SJSA1 (cell line): ENCODE results near the gene PDYN. TPM values are rescaled to one million over a fixed set of nuclear protein-coding genes. Genes with fewer than 3 reads are reported as not detected.

Source experiments
- DNase-seq, 2 experiments: peaks; one replicate each; pipeline ENCODE4 v3.0.0-alpha.2; 2015 to 2020; ENCODE audit warnings: low spot score in 2 of 2, low read depth in 1 of 2
- H3K27ac ChIP-seq: fragments of 250-450 bp; sonication (Bioruptor Pico); 2 replicates; pipeline ENCODE4 v1.5.1; 2020; ENCODE audit warnings: mild to moderate bottlenecking, moderate library complexity
- H3K27me3 ChIP-seq: fragments of 250-450 bp; sonication (Bioruptor Pico); replicated peaks from 2 replicates; pipeline ENCODE4 v1.5.1; 2020; ENCODE audit warnings: mild to moderate bottlenecking, moderate library complexity
- H3K36me3 ChIP-seq: fragments of 250-450 bp; sonication (Bioruptor Pico); 2 replicates; pipeline ENCODE4 v1.5.1; 2020; ENCODE audit warnings: mild to moderate bottlenecking
- H3K4me1 ChIP-seq: fragments of 250-450 bp; sonication (Bioruptor Pico); replicated peaks from 2 replicates; pipeline ENCODE4 v1.6.1; 2021; ENCODE audit warnings: mild to moderate bottlenecking
- H3K4me3 ChIP-seq: fragments of 250-450 bp; sonication (Bioruptor Pico); 2 replicates; pipeline ENCODE4 v1.5.1; 2020; ENCODE audit warnings: mild to moderate bottlenecking
- H3K9me3 ChIP-seq: fragments of 250-450 bp; sonication (Bioruptor Pico); replicated peaks from 2 replicates; pipeline ENCODE4 v1.5.1; 2020; ENCODE audit warnings: mild to moderate bottlenecking
- total RNA-seq: library from RNA; depleted of rRNA; stranded (reverse); fragments of >200 nt; shearing (Covaris generic); gene quantifications from 2 replicates; pipeline ENCODE4 v1.2.3, GENCODE V29; 2014

PDYN gene
- total RNA-seq, 1 experiment from 2014 or later: 0.05 TPM

DNA sequence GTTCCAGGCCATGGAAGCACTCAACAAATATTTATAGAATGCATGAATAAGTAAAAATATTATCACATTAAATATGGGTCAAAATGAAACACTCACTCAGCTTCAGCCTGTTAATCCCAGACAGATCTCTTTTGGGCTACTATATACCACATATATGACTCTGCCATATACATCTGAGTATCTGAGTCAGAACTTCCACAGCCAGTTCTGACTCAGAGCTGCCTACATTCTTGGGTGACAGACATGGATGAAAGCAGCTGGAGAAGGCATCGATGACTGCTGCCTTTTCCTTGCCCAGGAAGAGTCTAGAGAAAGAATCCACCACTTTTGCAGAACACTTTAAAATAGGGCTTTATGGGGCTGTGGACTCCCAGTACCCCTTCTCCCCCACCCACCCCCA, 11.5 kb upstream of the PDYN start:
- H3K27me3 ChIP-seq: peaks cover 18% of the 10 kb centered on the region
- H3K4me1 ChIP-seq: no peaks in the 10 kb centered on the region
- DNase-seq: no peak

DNA sequence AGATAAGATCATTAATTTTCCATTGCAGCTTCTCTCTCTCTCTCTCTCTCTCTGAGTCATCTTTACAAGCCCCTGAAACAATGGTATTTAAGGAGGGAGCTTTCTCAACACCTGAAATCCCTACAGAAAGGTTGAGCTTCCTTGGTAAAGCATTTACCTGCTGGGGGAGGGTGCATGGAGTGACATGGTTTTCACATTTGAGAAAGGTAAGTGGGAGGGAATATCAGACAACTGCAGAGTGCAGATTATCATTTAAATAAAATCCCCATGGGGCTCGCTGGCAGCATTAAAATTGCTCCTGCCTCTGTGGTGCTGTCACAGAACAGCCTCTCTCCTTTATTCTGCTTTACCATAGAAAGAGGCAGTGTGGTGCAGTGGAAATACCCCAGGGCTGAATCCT, 10.3 kb upstream of the PDYN start:
- no peaks in the 10 kb centered on the region for H3K9me3 ChIP-seq
- no peak overlapping the region for H3K27ac ChIP-seq
- H3K4me3 ChIP-seq: no peak overlapping the region
- peaks cover 22% of the 10 kb centered on the region for H3K27me3 ChIP-seq
- DNase-seq: no peak
- H3K4me1 ChIP-seq: no peaks in the 10 kb centered on the region
- H3K36me3 ChIP-seq: no peaks in the 10 kb centered on the region

More for the DNA sequence above, 11.5 kb upstream of the PDYN start:
- no peaks in the 10 kb centered on the region for H3K36me3 ChIP-seq
- no peak overlapping the region for H3K27ac ChIP-seq
- H3K4me3 ChIP-seq: no peak overlapping the region
- no peaks in the 10 kb centered on the region for H3K9me3 ChIP-seq

- DNase-seq: peak in 1 of 2 experiments; percentile 30
- no peaks in the 10 kb centered on the region for H3K4me1 ChIP-seq
- H3K36me3 ChIP-seq: no peaks in the 10 kb centered on the region
- H3K9me3 ChIP-seq: no peaks in the 10 kb centered on the region
- H3K27ac ChIP-seq: no peak overlapping the region
- H3K4me3 ChIP-seq: no peak overlapping the region
- H3K27me3 ChIP-seq: peaks cover 29% of the 10 kb centered on the region
Observed at GRCh38 chr20:2002365-2002764, 8.5 kb upstream of the PDYN start.

DNA sequence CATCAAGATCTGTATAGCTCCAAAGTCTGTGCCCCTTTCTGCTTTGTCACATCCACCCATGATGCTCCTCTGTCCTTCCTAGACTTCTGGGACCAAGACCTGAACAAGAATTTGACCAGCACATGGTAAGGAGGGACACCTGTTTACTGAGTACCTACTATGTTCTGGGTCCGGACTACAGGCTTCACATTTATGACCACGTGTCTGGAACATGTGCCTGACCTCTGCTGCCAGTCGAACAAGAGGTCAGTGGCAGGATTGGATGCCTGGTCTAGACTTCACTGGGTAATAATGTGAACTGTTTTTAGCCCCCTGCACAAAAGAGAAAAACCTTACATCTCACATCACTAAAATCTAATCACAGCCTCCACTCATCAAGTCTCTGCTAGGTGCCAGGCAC, 7.3 kb upstream of the PDYN start:
- no peak for DNase-seq
- Histone ChIP-seq H3K36me3 (no peaks in the 10 kb centered on the region), H3K4me1 (no peaks in the 10 kb centered on the region), H3K4me3 (no peak overlapping the region), H3K27ac (no peak overlapping the region), H3K9me3 (no peaks in the 10 kb centered on the region), H3K27me3 (peaks cover 36% of the 10 kb centered on the region)

DNA sequence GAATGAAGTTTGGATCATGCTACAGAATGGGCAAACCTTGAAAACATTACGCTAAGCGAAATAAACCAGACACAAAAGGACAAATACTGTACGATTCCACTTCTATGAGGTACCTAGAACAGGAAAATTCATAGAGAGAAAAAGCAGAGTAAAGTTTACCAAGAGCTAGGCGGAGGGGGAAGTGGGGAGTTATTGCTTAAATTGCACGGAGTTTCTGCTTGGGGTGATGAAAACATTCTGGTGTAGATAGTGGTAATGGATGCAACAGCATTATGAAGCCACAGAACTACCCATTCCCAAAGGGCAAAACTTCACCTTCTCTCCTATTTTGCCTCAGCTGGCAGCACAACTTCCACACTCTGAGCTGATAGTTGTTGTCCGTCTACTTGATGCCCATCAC, 6.4 kb upstream of the PDYN start:
- H3K27me3 ChIP-seq: peaks cover 30% of the 10 kb centered on the region; the same call in 1 of the 2 replicates

GRCh38 chr20:1998715-1999114, 4.9 kb upstream of the PDYN start:
- no peak overlapping the region for H3K27ac ChIP-seq
- peaks cover 40% of the 10 kb centered on the region for H3K27me3 ChIP-seq
- no peak overlapping the region for H3K4me3 ChIP-seq
- DNase-seq: no peak
- H3K9me3 ChIP-seq: no peaks in the 10 kb centered on the region
- no peaks in the 10 kb centered on the region for H3K4me1 ChIP-seq
- no peaks in the 10 kb centered on the region for H3K36me3 ChIP-seq

More for the DNA sequence above, 6.4 kb upstream of the PDYN start:
- no peaks in the 10 kb centered on the region for H3K36me3 ChIP-seq
- no peak overlapping the region for H3K27ac ChIP-seq
- H3K4me3 ChIP-seq: no peak overlapping the region
- H3K4me1 ChIP-seq: no peaks in the 10 kb centered on the region
- no peaks in the 10 kb centered on the region for H3K9me3 ChIP-seq
- DNase-seq: no peak

- no peak for DNase-seq
- Histone ChIP-seq H3K36me3 (no peaks in the 10 kb centered on the region), H3K9me3 (no peaks in the 10 kb centered on the region), H3K4me1 (no peaks in the 10 kb centered on the region), H3K27me3 (peaks cover 44% of the 10 kb centered on the region), H3K4me3 (no peak overlapping the region), H3K27ac (no peak overlapping the region)
Observed at GRCh38 chr20:1998193-1998520, 4.3 kb upstream of the PDYN start.

DNA sequence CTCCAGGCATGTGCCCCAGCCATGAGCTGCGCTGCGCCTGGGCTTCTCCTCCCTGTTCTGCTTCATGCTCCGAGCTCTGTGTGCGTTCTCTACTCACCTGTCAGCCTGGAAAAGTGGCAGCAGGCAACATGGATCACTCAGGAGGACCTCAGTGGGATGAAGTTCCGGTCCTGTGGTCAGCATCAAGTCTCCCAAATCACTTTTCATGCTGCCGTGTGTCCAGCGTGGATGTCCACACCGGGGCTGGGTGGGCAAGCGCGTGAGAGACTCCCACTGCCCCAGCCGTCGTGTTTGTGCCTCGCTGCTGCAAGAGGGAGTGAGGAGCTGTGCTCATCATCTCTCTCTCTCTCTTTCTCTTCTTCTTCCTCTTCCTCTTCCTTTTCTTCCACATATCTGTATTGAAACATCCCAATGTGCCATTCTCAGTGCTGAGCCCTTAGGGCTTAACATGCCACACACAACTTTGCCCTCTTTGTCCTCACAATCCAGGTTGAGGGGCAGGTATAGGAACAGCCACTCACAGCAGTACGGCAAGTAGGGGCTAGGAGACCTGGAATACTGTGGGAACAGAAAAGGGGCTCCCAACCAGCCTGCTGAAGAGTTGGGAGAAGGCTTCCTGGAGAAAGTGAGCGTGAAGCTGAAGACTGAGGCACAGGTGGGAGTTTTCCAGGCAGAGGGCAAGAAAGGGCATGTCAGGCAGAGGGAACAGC, 3.8 kb upstream of the PDYN start:
- no peaks in the 10 kb centered on the region for H3K36me3 ChIP-seq
- no peaks in the 10 kb centered on the region for H3K4me1 ChIP-seq
- H3K27me3 ChIP-seq: peaks cover 45% of the 10 kb centered on the region
- no peaks in the 10 kb centered on the region for H3K9me3 ChIP-seq
- H3K27ac ChIP-seq: no peak overlapping the region
- DNase-seq: no peak
- H3K4me3 ChIP-seq: no peak overlapping the region

GRCh38 chr20:1995531-1996310, 1.9 kb upstream of the PDYN start:
- Histone ChIP-seq H3K36me3 (no peaks in the 10 kb centered on the region), H3K27me3 (peaks cover 62% of the 10 kb centered on the region), H3K9me3 (no peaks in the 10 kb centered on the region), H3K4me3 (no peak overlapping the region), H3K27ac (no peak overlapping the region), H3K4me1 (no peaks in the 10 kb centered on the region)
- no peak for DNase-seq

- no peak for DNase-seq
Observed at GRCh38 chr20:1994627-1995026, 769 bp upstream of the PDYN start.

GRCh38 chr20:1992359-1993110, 1.3 kb downstream of the PDYN start:
- Histone ChIP-seq H3K27me3 (peaks cover 54% of the 10 kb centered on the region), H3K9me3 (no peaks in the 10 kb centered on the region), H3K4me3 (no peak overlapping the region), H3K36me3 (no peaks in the 10 kb centered on the region), H3K27ac (no peak overlapping the region), H3K4me1 (no peaks in the 10 kb centered on the region)
- DNase-seq: peak in 1 of 2 experiments; percentile 22

More at GRCh38 chr20:1994627-1995026, 769 bp upstream of the PDYN start:
- Histone ChIP-seq H3K36me3 (no peaks in the 10 kb centered on the region), H3K4me1 (no peaks in the 10 kb centered on the region), H3K9me3 (no peaks in the 10 kb centered on the region), H3K4me3 (no peak overlapping the region), H3K27me3 (peaks cover 63% of the 10 kb centered on the region), H3K27ac (no peak overlapping the region)

GRCh38 chr20:1987826-1988225, 6.0 kb downstream of the PDYN start:
- Histone ChIP-seq H3K27ac (no peak overlapping the region), H3K4me3 (no peak overlapping the region), H3K36me3 (no peaks in the 10 kb centered on the region), H3K27me3 (peaks cover 50% of the 10 kb centered on the region), H3K4me1 (no peaks in the 10 kb centered on the region), H3K9me3 (no peaks in the 10 kb centered on the region)
- no peak for DNase-seq

DNA sequence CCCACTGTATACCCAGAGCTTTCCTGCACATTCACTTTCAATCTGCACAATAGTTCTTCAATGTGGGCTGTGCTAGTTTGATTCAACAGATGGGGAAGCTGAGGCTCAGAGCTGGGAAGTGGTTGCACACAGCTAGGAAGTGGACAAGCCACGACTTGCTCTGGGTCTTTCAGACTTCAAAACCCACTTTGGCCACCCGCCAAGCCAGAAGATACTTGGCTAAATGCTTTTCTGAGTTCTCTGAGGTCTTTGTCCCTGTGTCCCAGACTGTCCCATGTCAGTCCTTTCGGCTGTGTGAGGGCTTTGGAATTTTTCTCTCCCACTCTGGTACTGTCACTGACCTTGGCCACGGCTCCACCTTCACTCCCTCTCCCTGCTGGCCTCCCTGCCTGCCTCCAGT, 10.6 kb downstream of the PDYN start:
- Histone ChIP-seq H3K27ac (no peak overlapping the region), H3K4me3 (no peak overlapping the region), H3K9me3 (no peaks in the 10 kb centered on the region), H3K36me3 (no peaks in the 10 kb centered on the region), H3K27me3 (peaks cover 30% of the 10 kb centered on the region; the same call in 1 of the 2 replicates), H3K4me1 (no peaks in the 10 kb centered on the region)
- no peak for DNase-seq

- H3K4me3 ChIP-seq: no peak overlapping the region
- no peak overlapping the region for H3K27ac ChIP-seq
- H3K9me3 ChIP-seq: no peaks in the 10 kb centered on the region
- no peaks in the 10 kb centered on the region for H3K36me3 ChIP-seq
- no peak for DNase-seq
- no peaks in the 10 kb centered on the region for H3K4me1 ChIP-seq
- H3K27me3 ChIP-seq: peaks cover 31% of the 10 kb centered on the region; the same call in 1 of the 2 replicates
Observed at GRCh38 chr20:1982686-1983085, 11.2 kb downstream of the PDYN start.
